ENCODE measurements around the gene ZCCHC18.
"Not testable (repeated sequence)": the region's sequence is repeated elsewhere in the genome, so short reads cannot be mapped to it uniquely, and the experiment has no call there.

ZCCHC18 gene

DNA sequence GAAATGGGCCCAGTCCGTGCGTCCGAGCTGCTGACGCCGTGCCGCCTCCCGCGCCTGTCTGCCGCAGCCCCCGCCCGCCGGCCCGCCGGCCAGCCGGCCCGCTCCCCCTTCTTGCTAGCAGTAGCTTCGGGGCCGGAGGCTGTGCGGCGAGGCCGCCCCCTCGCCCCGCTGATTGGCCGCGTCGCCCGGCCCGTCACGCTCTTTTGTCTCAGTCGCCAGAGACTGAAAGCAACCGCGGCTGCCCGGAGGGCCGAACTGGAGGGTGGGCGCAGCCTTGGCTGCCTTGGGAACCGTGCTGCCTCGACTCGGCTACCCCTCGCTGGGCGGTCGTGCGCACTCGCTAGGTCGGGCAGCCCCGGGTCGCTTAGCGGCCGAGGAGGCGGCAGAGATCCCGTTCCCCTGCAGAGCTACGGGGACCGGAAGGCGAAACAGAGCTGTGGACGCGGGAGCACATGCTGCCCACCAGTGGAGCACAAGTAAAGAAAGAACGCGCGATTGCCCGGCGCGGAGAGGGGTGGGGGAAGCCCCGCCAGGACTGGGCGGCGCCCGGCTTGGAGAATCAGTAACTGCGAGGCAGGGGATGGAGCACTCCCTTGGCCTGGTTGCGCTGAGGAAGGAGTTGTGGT lies at the start of gene ZCCHC18:
ZCCHC18 (plus strand) TSS at position 198 of the 626 bp plus-strand sequence. CDS start 1,589 bp downstream, outside the sequence.
- DNase-seq = peak; percentile 85

DNA sequence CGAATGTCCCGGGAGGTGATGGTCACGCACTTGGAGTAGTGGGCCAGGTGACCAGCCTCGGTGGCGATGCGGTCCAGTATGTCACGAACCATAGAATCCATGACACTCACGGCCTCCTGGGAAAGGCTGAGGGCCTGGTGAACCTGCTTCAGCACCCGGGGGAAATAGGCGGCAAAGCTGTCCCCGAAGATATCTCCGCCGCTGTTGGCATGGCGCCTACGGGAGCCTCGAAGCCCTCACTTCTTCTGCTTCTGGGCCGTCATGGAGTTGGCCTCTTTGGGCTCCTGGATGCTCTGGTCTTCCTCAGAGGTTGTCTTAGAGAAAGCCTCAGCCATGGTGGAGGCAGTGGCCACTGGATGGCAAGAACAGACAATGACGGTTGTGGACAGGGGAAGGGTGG lies 49.7 kb upstream of the ZCCHC18 start:
- not testable (repeated sequence) for DNase-seq

DNA sequence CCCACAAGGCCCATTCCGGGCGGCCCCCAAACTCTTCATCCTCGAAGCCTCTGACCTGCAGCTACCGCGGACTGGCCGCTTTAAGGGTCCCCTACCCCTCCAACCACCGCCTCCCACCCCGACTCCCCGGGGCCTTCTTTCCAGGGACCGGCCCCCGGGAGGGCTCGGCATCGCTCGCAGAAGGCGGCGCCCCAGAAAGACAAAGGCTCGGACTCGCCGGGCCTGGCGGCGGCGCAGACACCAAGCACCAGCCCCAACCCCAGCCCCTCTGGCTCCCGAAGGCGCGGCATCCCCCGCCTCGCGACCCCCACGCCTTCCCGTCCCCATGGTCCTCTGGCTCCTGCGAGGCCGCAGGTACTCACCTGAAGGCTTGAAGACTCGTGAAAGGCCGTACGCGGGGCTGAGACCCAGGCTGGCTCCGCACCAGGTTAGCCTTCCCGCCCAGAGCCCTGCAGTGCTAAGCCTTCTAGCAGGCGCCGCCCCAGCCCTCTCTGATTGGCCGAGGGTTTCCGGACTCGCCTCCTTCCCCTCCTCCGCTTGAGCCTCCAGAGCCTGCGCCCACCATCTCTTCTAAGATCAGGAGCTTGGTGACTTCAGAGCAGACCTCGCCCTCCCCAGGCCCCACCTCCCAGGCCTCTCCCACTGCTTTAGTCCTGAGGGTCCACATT lies 36.4 kb upstream of the ZCCHC18 start, which contains the start of gene TMSB15C:
TMSB15C (minus strand) TSS at position 459 of the 668 bp plus-strand sequence.
- DNase-seq = not testable (repeated sequence)

GRCh38 chrX:104077854-104078253 lies 34.5 kb upstream of the ZCCHC18 start:
- not testable (repeated sequence) for DNase-seq

- no peak for DNase-seq
Observed at GRCh38 chrX:104084063-104084462, 28.3 kb upstream of the ZCCHC18 start.

GRCh38 chrX:104084534-104085277 lies 27.6 kb upstream of the ZCCHC18 start:
- DNase-seq = no peak

DNA sequence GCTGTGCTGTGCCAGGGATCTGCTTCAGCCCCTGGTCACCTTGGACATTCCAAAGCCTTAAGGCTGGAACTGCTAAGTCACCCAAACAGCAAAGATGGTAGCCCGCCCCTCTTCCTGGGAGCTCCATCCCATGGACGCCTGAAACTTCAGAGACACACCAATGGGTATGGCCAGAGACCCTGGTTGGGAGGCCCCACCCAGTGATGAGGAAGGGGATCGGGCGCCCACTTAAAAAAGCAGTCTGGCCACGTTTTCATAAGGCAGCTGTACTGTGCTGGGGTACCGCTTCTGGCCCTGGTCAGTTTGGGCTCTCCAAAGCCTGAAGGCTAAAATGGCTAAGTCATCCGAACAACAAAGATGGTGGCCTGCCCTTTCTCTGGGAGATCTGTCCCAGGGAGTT lies 26.8 kb upstream of the ZCCHC18 start:
- DNase-seq = no peak

- DNase-seq = no peak
Observed at GRCh38 chrX:104085919-104086318, 26.4 kb upstream of the ZCCHC18 start.

DNA sequence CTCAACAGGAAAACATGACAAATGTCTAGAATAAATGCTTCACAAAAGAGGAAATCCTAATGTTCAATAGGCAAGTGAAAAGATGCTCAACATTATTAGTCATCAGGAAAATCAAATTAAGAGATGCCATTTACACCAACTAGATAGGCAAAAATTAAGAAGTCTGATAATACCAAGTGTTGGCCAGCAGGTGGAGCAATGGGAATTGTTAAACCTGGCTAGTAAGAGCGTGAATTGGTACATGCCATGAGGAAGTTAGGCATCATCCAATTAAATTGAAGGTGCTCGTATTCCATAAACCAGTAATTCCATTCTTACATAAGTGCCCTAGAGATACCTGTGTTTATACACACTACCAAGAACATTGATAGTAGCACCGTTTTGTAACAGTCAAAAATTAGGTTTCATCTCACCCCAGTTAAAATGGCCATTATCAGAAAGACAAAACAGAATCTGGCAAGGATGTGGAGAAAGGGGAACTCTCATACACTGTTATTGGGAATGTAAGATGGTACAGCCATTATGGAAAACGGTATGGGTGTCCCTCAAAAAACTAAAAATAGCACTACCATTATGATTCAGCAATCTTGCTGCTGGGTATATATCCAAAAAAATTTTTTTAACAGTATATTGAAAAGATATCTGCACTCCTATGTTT lies 14.0 kb upstream of the ZCCHC18 start:
- DNase-seq = peak; percentile 73

GRCh38 chrX:104098919-104099318 lies 13.4 kb upstream of the ZCCHC18 start:
- DNase-seq = no peak

- no peak for DNase-seq
Observed at GRCh38 chrX:104104676-104105075, 7.6 kb upstream of the ZCCHC18 start.

GRCh38 chrX:104105330-104106262 lies 6.7 kb upstream of the ZCCHC18 start:
- no peak for DNase-seq

GRCh38 chrX:104108955-104109354 lies 3.4 kb upstream of the ZCCHC18 start:
- no peak for DNase-seq

DNA sequence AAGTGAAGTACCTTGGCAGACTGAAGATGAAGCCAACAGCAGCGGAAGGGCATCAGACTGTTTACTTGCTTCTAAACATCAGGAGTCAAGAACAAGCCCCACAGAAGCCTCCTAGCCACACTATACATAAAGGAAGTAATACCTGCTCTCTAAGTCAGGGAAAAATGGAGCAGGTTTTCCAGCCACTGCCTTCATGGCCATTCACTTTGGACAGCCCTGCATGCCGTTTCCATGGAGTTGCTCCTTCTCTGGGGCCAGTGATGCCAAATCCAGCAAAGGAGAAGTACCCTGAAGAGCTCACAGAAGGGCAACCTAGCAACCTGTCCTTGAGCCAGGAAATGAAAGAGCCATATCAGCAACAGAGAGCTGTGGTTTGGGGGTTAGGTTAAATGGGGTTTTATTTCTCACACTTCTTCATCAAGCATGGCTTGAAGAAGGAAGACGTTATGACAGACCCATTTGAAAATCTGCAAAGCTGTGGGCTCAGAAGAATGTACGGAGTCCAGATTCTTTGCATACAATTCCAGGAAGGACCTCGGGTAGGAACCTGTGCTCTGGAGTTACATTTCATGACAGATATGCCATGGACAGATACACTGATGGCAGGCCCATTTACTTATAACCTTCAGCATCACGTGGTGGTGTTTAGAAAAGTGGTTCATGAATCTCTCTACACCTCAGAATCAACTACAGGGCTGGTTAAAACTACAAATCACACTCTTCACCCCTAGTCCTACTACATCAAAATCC lies 1.7 kb upstream of the ZCCHC18 start:
- DNase-seq = not testable (repeated sequence)

DNA sequence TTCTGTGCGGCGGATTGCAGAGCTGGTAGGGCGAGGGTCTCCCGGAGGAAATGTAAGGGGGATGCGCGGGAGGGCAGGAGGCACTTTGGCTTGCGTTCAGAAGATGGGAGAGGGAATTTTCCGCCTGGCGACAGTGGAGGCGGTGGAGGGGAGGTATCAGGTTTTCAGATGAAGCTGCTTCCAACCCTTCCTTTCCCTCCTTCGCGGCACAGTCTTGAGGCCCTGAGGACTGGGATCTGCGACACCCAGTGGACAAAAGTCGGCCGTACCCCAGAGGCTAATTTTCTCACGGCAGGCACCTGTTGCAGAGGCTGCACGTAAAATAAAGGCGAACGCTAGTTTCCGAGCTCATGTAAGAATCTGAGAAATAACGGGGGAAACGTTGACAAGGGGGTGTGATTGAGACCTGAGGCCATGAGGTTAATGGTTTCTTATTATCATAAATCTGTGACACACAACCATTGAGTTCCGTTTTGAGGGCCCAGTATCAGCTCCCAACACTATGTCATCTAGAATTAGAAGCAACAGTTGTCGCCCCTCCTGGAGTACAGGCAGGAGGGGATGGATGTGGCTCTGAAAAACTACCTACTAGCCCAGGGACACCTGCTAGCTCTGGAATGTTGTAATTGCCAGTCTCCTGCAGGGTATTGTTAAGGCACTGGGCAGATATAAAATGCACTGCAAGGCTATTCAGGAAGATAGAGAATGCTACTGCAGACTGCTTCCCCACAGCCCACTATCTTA lies 1.1 kb downstream of the ZCCHC18 start:
- peak; percentile 73 for DNase-seq

- no peak for DNase-seq
Observed at GRCh38 chrX:104117759-104118158, 5.4 kb downstream of the ZCCHC18 start.

DNA sequence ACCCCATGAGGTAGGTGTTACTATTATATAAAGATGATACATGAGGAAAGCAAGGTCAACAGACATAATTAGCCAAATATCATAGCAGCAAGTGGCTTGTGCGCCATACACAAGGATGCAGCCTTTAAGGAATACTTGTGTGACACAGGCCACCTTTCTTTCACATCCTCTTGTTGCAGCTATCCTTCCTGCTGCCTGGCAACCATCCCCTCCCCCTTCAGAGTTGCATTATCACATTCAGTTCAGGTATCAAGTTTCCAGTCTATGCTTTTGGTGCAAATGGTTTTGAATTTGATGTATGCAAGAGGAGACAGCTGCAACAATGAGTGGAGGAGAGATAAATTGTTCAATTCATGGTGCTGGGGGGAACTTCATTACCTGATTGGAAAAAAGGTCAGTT lies 6.4 kb downstream of the ZCCHC18 start:
- DNase-seq = peak; percentile 57

DNA sequence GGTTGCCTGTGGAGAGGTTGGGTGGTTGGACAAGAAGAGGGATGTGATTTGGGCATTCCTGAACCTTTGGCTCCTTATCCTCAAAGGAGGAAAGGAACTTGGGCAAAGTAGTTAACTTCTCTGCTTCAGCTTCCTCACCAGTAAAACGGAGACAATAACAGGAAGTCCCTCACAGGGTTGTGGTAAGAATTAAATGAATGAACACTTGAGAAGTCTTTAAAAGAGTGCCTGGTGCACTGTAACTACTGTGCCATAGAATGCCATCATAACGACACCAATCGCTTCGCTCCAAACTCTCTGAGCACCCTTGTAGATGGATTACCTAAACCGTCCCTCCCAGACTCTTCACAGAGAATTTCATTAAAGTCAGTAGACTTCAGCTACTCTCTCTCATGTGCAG lies 10.5 kb downstream of the ZCCHC18 start:
- DNase-seq = no peak

- DNase-seq = no peak
Observed at GRCh38 chrX:104126856-104127255, 14.5 kb downstream of the ZCCHC18 start.

GRCh38 chrX:104130808-104131207 lies 18.5 kb downstream of the ZCCHC18 start:
- no peak for DNase-seq
